ENCODE measurements around the gene METTL26. TPM values are rescaled to one million over a fixed set of nuclear protein-coding genes. Genes with fewer than 3 reads are reported as not detected.

The METTL26 gene
- total and polyA plus RNA-seq, 10 of the 15 experiments (the other 5 are each of a cell fraction or from before 2014, with no cell fraction given), result 5.4 to 163 (median 79.3) TPM

DNA sequence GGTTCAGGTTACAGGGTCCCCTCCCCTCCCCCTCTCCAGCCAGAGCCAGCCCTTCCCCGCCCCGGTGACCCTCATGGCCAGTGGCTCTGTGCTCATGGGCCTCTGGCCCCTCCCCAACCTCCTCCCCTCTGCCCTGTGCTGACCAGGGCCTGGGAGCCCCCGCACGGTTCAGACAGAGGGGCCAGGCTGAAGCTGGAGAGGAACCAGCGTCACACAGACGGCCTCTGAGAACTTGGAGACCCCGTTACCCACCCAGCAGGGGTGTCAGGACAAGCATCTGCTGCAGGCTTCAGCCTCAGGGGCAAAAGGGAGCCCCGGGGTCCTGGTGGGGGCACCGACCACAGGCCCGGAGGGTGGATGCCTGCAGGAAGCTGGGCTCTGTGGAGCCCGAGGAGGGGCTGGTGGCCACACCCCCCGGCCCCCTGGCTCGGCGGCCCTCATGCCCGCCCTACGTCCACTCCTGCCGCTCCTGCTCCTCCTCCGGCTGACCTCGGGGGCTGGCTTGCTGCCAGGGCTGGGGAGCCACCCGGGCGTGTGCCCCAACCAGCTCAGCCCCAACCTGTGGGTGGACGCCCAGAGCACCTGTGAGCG lies 5.2 kb downstream of the METTL26 start, which contains the start of gene WFIKKN1 (continued):
- TF ChIP-seq, protein P1, sequence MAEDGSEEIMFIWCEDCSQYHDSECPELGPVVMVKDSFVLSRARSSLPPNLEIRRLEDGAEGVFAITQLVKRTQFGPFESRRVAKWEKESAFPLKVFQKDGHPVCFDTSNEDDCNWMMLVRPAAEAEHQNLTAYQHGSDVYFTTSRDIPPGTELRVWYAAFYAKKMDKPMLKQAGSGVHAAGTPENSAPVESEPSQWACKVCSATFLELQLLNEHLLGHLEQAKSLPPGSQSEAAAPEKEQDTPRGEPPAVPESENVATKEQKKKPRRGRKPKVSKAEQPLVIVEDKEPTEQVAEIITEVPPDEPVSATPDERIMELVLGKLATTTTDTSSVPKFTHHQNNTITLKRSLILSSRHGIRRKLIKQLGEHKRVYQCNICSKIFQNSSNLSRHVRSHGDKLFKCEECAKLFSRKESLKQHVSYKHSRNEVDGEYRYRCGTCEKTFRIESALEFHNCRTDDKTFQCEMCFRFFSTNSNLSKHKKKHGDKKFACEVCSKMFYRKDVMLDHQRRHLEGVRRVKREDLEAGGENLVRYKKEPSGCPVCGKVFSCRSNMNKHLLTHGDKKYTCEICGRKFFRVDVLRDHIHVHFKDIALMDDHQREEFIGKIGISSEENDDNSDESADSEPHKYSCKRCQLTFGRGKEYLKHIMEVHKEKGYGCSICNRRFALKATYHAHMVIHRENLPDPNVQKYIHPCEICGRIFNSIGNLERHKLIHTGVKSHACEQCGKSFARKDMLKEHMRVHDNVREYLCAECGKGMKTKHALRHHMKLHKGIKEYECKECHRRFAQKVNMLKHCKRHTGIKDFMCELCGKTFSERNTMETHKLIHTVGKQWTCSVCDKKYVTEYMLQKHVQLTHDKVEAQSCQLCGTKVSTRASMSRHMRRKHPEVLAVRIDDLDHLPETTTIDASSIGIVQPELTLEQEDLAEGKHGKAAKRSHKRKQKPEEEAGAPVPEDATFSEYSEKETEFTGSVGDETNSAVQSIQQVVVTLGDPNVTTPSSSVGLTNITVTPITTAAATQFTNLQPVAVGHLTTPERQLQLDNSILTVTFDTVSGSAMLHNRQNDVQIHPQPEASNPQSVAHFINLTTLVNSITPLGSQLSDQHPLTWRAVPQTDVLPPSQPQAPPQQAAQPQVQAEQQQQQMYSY (CRISPR knock-in tag; IDR thresholded peaks at IDR 0.05), result no peak
- TF ChIP-seq DPF2 (IDR thresholded peaks at IDR 0.05), result no peak

DNA sequence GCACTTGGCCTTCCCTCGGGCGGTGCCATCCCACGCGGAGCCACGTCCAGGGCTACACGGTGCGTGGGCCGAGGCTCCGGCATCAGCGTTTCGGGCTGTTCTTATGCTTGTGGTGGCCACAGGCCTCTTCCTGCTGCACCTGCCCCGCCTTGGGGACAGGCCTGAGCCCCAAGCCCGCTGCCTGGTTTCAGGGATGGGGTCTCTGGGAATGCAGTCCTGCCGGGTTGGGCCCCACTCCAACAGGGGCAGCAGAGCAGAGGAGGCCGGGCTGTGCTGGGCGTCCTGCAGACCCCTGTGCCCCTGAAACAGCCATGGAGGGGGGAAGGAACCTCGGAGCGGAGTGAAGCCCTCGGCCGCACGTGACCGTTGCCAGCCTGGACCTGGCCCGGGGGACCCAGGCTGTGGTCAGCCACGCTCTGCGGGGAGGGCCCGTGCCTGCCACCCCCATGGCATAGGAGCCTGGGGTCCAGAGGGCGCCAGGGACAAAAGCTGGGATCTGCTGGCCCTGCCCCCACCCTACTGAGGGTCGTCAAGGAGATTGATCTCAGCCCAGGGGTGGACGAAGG lies 5.8 kb downstream of the METTL26 start:
- TF ChIP-seq EZH2 (IDR thresholded peaks at IDR 0.05; ENCODE audit: borderline replicate concordance, control insufficient read depth, low read depth, low read length), result no peak
- no peak for TF ChIP-seq PAX8 (IDR thresholded peaks at IDR 0.05)
- TF ChIP-seq, protein P2, sequence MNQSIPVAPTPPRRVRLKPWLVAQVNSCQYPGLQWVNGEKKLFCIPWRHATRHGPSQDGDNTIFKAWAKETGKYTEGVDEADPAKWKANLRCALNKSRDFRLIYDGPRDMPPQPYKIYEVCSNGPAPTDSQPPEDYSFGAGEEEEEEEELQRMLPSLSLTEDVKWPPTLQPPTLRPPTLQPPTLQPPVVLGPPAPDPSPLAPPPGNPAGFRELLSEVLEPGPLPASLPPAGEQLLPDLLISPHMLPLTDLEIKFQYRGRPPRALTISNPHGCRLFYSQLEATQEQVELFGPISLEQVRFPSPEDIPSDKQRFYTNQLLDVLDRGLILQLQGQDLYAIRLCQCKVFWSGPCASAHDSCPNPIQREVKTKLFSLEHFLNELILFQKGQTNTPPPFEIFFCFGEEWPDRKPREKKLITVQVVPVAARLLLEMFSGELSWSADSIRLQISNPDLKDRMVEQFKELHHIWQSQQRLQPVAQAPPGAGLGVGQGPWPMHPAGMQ (IDR thresholded peaks at IDR 0.05; ENCODE audit: borderline replicate concordance), result no peak
- no peak for TF ChIP-seq EP300 (IDR thresholded peaks at IDR 0.05; ENCODE audit: borderline replicate concordance in 1 of 2, control insufficient read depth in 1 of 2, low read depth in 2 of 2, low read length in 2 of 2)
- TF ChIP-seq ZBED1 (IDR thresholded peaks at IDR 0.05; ENCODE audit: borderline replicate concordance), result no peak
- no peak for TF ChIP-seq KDM1A (IDR thresholded peaks at IDR 0.05; ENCODE audit: borderline replicate concordance)
- no peak for TF ChIP-seq RCOR1 (conservative IDR thresholded peaks at IDR 0.05; ENCODE audit: low read depth, low read length)
- TF ChIP-seq MYB (IDR thresholded peaks at IDR 0.05; ENCODE audit: borderline replicate concordance, low read depth, low read length), result no peak
- no peak for TF ChIP-seq CBFB (IDR thresholded peaks at IDR 0.05; ENCODE audit: low read depth)
- TF ChIP-seq HCFC1 (IDR thresholded peaks at IDR 0.05; ENCODE audit: low read length), result no peak
- no peak for TF ChIP-seq ZNF217 (IDR thresholded peaks at IDR 0.05)
- TF ChIP-seq NFXL1 (IDR thresholded peaks at IDR 0.05; ENCODE audit: borderline replicate concordance), result no peak
- no peak for TF ChIP-seq YBX1 (IDR thresholded peaks at IDR 0.05)
- Histone ChIP-seq H3K27ac (ENCODE audit: control insufficient read depth, insufficient read depth) (no peak overlapping the region), H3K79me2 (ENCODE audit: control insufficient read depth, insufficient read depth, low read length) (peaks cover 6% of the 10 kb centered on the region), H3K9ac (ENCODE audit: control insufficient read depth, insufficient read depth, low read length) (no peak overlapping the region), H3K27me3 (replicated peaks in 1 of 2; ENCODE audit: control insufficient read depth in 2 of 2, insufficient read depth in 2 of 2, low read length in 1 of 2) (no peaks in the 10 kb centered on the region), H3K4me1 (ENCODE audit: control insufficient read depth, insufficient read depth, low read length) (no peaks in the 10 kb centered on the region; the same call in 1 of the 2 replicates), H4K20me1 (ENCODE audit: control insufficient read depth, insufficient read depth) (no peaks in the 10 kb centered on the region), H3K4me3 (no peak overlapping the region), H3K9me3 (replicated peaks; ENCODE audit: control insufficient read depth, insufficient read depth, low read length) (no peaks in the 10 kb centered on the region), H3K4me2 (ENCODE audit: control insufficient read depth, insufficient read depth) (no peak overlapping the region), H2AFZ (ENCODE audit: control insufficient read depth, low read depth, low read length) (no peak overlapping the region), H3K36me3 (ENCODE audit: control insufficient read depth in 2 of 2, insufficient read depth in 2 of 2, low read length in 1 of 2) (peaks cover 0 to 4% of the 10 kb centered on the region in 2 experiments; a peak in 3 of 4 replicates)
- ATAC-seq (no peak; the same call in 2 of the 3 replicates), DNase-seq (ENCODE audit: low read depth, low spot score) (no peak), FAIRE-seq (no peak)
- in situ Hi-C loops (cut with MboI), result no loop called here
- SMC1A ChIA-PET (ENCODE audit: uncharacterized antibody, unreplicated experiment), result no interaction called here
- no TSS peak for BruUV-seq (replicated peaks)
- RAD21 ChIA-PET (ENCODE audit: unreplicated experiment), result no interaction called here
- 62% methylated on average over 27 of the region's 29 CpGs for WGBS (ENCODE audit: insufficient coverage, insufficient replicate concordance, low lambda C conversion rate, missing lambda C conversion rate)
- POLR2A ChIA-PET, result no interaction called here
- CTCF ChIA-PET, result no interaction called here
- intact Hi-C loops (cut with micrococcal nuclease; ENCODE audit: unreplicated experiment), result no loop called here

Measured in GM12878 (cell line).